Parathyroid adenoma (tissue), 2 donors: ENCODE data around the gene PPP1R16B.
"Not testable (repeated sequence)": the region's sequence is repeated elsewhere in the genome, so short reads cannot be mapped to it uniquely, and the experiment has no call there.

Source experiments
- H2AFZ ChIP-seq: fragments of 300-600 bp; sonication (generic); one replicate; pipeline ENCODE4 v1.7.0; 2017; ENCODE audit warnings: antibody characterized with exemption, mild to moderate bottlenecking
- H3K27ac ChIP-seq: fragments of 300-600 bp; sonication (generic); one replicate; pipeline ENCODE4 v1.7.0; 2017
- H3K27me3 ChIP-seq: fragments of 300-600 bp; sonication (generic); one replicate; pipeline ENCODE4 v1.7.0; 2017; ENCODE audit warnings: low read length; ENCODE audit not compliant: control insufficient read depth, insufficient read depth
- H3K36me3 ChIP-seq: fragments of 300-600 bp; sonication (generic); one replicate; pipeline ENCODE4 v1.7.0; 2017; ENCODE audit warnings: low read length; ENCODE audit not compliant: control insufficient read depth, insufficient read depth
- H3K4me1 ChIP-seq: fragments of 300-600 bp; sonication (generic); one replicate; pipeline ENCODE4 v1.7.0; 2017; ENCODE audit warnings: control low read depth
- H3K4me2 ChIP-seq: fragments of 300-600 bp; sonication (generic); one replicate; pipeline ENCODE4 v1.7.0; 2017; ENCODE audit warnings: low read length
- H3K4me3 ChIP-seq: fragments of 300-600 bp; sonication (generic); one replicate; pipeline ENCODE4 v1.7.0; 2017; ENCODE audit warnings: low read depth, low read length
- H3K79me2 ChIP-seq: fragments of 300-600 bp; sonication (generic); one replicate; pipeline ENCODE4 v1.7.0; 2017; ENCODE audit warnings: control low read depth
- H3K9ac ChIP-seq: fragments of 300-600 bp; sonication (generic); one replicate; pipeline ENCODE4 v1.7.0; 2017; ENCODE audit warnings: mild to moderate bottlenecking
- H3K9me3 ChIP-seq: fragments of 300-600 bp; sonication (generic); one replicate; pipeline ENCODE4 v1.7.0; 2017; ENCODE audit warnings: low read length; ENCODE audit not compliant: control insufficient read depth
- TF ChIP-seq, protein P1 (sequence below): fragments of 300-600 bp; sonication (generic); IDR thresholded peaks from one replicate; pipeline ENCODE4 v1.7.0; 2017; ENCODE audit warnings: antibody characterized with exemption, mild to moderate bottlenecking
- donor health status: primary hyperparathyroidism.

Gene PPP1R16B

DNA sequence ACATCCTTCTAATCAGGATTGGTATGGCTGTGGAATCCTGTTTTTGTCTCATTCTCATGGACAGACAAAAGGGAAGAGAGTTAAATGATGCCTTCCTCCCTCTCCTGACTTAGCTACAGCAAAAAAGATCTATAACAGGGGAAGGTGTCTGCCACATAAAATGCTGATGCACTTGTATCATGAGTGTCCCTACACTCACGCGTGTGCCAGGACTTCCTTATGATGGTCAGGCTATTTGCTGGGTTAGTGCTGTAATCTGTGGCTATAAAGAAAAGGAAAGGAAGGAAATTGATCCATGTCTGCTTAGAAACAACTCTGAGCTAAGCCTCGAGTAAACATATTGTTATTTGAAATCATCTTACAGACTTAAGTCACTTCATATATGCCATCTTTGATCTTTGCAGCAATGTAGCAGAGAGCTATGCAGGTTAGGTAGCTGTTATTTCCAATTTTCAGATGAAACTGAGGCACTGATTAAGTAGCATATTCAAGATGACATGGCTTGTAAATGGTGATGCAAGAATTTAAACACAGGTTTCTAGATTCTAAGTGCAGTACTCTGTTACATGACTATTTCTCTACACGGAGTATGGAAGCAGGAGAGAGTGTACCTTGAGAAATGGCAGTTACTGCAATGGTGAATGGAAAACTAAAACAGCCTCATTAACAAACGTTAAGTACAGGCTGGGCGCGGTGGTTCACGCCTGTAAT lies 148.3 kb downstream of the PPP1R16B start:
- no peaks in the 10 kb centered on the region for H3K9me3 ChIP-seq

DNA sequence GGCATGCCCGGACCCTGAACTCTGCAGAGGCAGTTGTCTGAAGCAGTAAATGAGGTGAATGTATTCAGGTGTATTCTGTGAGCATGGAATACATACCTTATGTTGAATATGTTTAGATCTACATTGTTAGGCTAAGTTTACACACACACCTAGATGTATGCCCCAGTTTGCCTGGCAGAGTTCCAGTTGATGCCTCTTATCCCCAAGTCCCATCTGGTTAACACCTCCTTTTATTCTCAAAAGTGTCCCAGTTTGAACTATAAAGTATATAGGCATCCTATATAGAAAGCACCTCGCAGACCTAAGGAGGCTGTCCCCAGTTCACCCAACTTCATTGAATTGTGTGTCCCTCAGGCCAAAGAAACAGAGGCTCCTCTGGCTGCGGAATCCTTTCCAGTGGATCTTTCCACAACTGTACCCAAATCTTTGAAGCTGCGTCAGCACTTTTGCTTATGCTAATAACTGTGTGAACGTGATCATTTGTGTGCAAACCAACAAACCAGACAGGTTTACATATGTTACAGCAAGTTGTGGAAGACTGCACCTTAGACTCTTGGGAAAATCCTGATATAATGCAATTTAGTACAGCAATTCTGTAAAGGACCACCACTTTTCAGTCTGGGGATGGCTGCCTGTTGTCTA lies 151.9 kb downstream of the PPP1R16B start:
- TF ChIP-seq, protein P1, sequence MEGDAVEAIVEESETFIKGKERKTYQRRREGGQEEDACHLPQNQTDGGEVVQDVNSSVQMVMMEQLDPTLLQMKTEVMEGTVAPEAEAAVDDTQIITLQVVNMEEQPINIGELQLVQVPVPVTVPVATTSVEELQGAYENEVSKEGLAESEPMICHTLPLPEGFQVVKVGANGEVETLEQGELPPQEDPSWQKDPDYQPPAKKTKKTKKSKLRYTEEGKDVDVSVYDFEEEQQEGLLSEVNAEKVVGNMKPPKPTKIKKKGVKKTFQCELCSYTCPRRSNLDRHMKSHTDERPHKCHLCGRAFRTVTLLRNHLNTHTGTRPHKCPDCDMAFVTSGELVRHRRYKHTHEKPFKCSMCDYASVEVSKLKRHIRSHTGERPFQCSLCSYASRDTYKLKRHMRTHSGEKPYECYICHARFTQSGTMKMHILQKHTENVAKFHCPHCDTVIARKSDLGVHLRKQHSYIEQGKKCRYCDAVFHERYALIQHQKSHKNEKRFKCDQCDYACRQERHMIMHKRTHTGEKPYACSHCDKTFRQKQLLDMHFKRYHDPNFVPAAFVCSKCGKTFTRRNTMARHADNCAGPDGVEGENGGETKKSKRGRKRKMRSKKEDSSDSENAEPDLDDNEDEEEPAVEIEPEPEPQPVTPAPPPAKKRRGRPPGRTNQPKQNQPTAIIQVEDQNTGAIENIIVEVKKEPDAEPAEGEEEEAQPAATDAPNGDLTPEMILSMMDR: no peak
- no peak overlapping the region for H3K9ac ChIP-seq
- no peaks in the 10 kb centered on the region for H3K27me3 ChIP-seq
- no peak overlapping the region for H3K4me3 ChIP-seq
- H3K9me3 ChIP-seq: no peaks in the 10 kb centered on the region
- no peaks in the 10 kb centered on the region for H3K79me2 ChIP-seq
- H3K27ac ChIP-seq: no peak overlapping the region
- no peaks in the 10 kb centered on the region for H3K4me1 ChIP-seq
- no peak overlapping the region for H2AFZ ChIP-seq
- H3K4me2 ChIP-seq: no peak overlapping the region
- H3K36me3 ChIP-seq: no peaks in the 10 kb centered on the region

More for the DNA sequence above, 148.3 kb downstream of the PPP1R16B start:
- no peak overlapping the region for H3K4me2 ChIP-seq
- no peak overlapping the region for H3K27ac ChIP-seq
- no peak overlapping the region for H3K4me3 ChIP-seq
- H3K79me2 ChIP-seq: no peaks in the 10 kb centered on the region
- TF ChIP-seq, protein P1: no peak
- H3K9ac ChIP-seq: no peak overlapping the region
- H3K4me1 ChIP-seq: no peaks in the 10 kb centered on the region
- no peaks in the 10 kb centered on the region for H3K36me3 ChIP-seq
- no peaks in the 10 kb centered on the region for H3K27me3 ChIP-seq
- no peak overlapping the region for H2AFZ ChIP-seq

DNA sequence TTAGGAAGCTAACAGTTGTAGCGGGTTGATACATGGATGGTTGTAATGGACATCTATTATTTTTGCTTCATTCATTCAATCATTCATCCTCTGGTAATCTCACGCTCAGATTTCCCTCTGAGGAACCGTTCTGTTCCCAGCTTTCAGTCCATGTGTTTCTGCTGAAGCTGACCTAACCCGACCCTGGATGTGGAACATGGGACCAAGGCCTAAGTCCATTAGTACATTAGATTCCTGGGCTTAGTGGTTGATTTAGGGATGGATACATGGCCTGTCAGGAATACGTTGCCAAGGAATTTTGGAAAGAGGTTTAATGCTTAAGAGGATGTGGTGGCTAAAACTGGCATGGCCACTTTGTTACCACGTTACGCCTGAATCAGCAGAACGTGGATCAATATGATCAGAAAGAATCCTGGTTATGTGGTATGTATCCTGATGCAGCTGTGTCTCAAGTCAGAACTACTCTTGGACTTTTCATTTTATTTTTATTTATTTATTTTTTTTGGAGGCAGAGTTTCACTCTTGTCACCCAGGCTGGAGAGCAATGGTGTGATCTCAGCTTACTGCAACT lies 152.5 kb downstream of the PPP1R16B start:
- Histone ChIP-seq H3K4me3 (no peak overlapping the region), H3K4me2 (no peak overlapping the region), H3K9ac (no peak overlapping the region), H3K27ac (no peak overlapping the region), H3K36me3 (no peaks in the 10 kb centered on the region), H3K9me3 (no peaks in the 10 kb centered on the region), H3K4me1 (peaks cover 4% of the 10 kb centered on the region), H3K27me3 (no peaks in the 10 kb centered on the region), H2AFZ (no peak overlapping the region), H3K79me2 (peaks cover 4% of the 10 kb centered on the region)
- TF ChIP-seq, protein P1: no peak

DNA sequence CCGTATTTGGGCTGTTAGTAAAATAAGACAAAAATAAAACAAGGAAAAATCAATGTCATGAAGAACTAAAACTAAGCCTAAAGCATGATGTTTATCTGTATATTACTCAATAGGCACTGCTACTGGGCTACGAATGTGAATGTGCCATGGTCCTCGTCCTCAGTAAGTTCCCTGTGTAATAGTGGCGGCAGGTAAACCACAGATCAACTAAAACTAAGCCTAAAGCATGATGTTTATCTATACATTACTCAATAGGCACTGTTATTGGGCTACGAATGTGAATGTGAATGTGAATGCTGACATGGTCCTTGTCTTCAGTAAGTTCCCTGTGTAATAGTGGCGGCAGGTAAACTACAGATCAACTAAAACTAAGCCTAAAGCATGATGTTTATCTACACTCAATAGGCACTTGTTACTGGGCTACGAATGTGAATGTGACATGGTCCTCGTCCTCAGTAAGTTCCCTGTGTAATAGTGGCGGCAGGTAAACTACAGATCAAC lies 154.7 kb downstream of the PPP1R16B start:
- H3K36me3 ChIP-seq, H3K27ac ChIP-seq, H3K4me2 ChIP-seq, H3K4me1 ChIP-seq, H3K27me3 ChIP-seq, H3K79me2 ChIP-seq, H2AFZ ChIP-seq, H3K4me3 ChIP-seq, H3K9ac ChIP-seq, H3K9me3 ChIP-seq: not testable (repeated sequence)

DNA sequence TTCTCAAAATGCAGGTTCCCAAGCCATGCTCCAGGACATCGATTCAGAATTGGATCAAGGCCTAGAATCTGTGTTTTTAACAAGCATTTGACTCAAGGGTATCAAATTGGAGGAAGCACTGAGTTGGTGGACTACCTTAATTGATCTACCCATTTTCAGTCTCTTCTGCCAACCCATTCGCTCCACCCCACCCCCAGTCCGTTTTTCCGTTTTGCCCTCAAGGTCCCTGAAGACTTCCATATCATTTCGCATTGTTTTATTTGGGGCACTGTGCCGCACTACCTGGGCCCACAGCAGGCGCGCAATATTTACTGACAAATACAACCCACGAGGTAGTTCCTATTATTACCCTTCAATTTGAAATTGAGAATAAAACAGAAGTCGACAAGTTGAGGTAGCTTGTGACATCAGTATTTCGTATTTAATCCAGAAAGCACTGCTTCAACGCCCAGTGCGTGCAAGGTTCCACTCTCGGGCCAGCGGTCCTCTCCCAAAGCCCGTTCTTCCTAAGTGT lies 156.1 kb downstream of the PPP1R16B start:
- peak overlapping the region; percentile 96 for H3K4me2 ChIP-seq
- H2AFZ ChIP-seq: peak overlapping the region; percentile 99
- H3K9ac ChIP-seq: no peak overlapping the region
- H3K36me3 ChIP-seq: no peaks in the 10 kb centered on the region
- no peaks in the 10 kb centered on the region for H3K9me3 ChIP-seq
- H3K27me3 ChIP-seq: no peaks in the 10 kb centered on the region
- H3K4me1 ChIP-seq: peaks cover 5% of the 10 kb centered on the region
- H3K4me3 ChIP-seq: peak overlapping the region; percentile 78
- H3K79me2 ChIP-seq: peaks cover 10% of the 10 kb centered on the region
- peak overlapping the region; percentile 82 for H3K27ac ChIP-seq
- TF ChIP-seq, protein P1: no peak
